Natural killer cell (primary cell): ENCODE results near the gene C16orf90. TPM values are rescaled to one million over a fixed set of nuclear protein-coding genes. Genes with fewer than 3 reads are reported as not detected.
"Not testable (repeated sequence)": the region's sequence is repeated elsewhere in the genome, so short reads cannot be mapped to it uniquely, and the experiment has no call there.

ENCODE experiments used
- ATAC-seq, 3 donors: fragments of 150-1000 bp in 2 of 3; fragments of 200-7000 bp in 1 of 3; cut with Tn5 transposase; 1 replicate in 1 of 3; 2 replicates in 2 of 3; pipeline ENCODE4 v1.10.0; 2021; ENCODE audit warnings: mild to moderate bottlenecking in 2 of 3, moderate library complexity in 2 of 3
- DNase-seq, 2 donors: peaks; one replicate each; pipeline versions ENCODE4 v3.0.0 to v3.0.0-alpha.2; 2013 to 2021; ENCODE audit warnings: mixed read lengths in 1 of 2
- H3K27ac ChIP-seq: one replicate; pipeline ENCODE4 v1.5.1; 2013; ENCODE audit warnings: mild to moderate bottlenecking, low read length
- H3K27me3 ChIP-seq: one replicate; pipeline ENCODE4 v1.6.1; 2013; ENCODE audit warnings: low read length; ENCODE audit not compliant: control insufficient read depth, insufficient read depth
- H3K36me3 ChIP-seq: one replicate; pipeline ENCODE4 v1.6.1; 2013; ENCODE audit warnings: low read length; ENCODE audit not compliant: control insufficient read depth, insufficient read depth
- H3K4me1 ChIP-seq: one replicate; pipeline ENCODE4 v1.6.1; 2013; ENCODE audit warnings: low read length; ENCODE audit not compliant: control insufficient read depth, insufficient read depth
- H3K4me3 ChIP-seq: one replicate; pipeline ENCODE4 v1.5.1; 2013; ENCODE audit warnings: low read length
- H3K9me3 ChIP-seq: one replicate; pipeline ENCODE4 v1.6.1; 2013; ENCODE audit warnings: low read length; ENCODE audit not compliant: control insufficient read depth, insufficient read depth
- H3K27ac Mint-ChIP-seq, 2 donors: one replicate each; pipeline ENCODE4 v1.8.0; 2022; ENCODE audit warnings: mild to moderate bottlenecking in 2 of 2, mixed read lengths in 2 of 2, moderate library complexity in 1 of 2
- H3K27me3 Mint-ChIP-seq, 2 donors: one replicate each; pipeline ENCODE4 v1.8.0; 2022; ENCODE audit warnings: low read depth in 2 of 2, mixed read lengths in 2 of 2
- H3K36me3 Mint-ChIP-seq: one replicate; pipeline ENCODE4 v1.8.0; 2022; ENCODE audit warnings: mixed read lengths
- H3K4me1 Mint-ChIP-seq, 2 donors: one replicate each; pipeline ENCODE4 v1.8.0; 2022; ENCODE audit warnings: mixed read lengths in 2 of 2
- H3K4me3 Mint-ChIP-seq: one replicate; pipeline ENCODE4 v1.8.0; 2022; ENCODE audit warnings: mild to moderate bottlenecking, moderate library complexity, mixed read lengths
- H3K9me3 Mint-ChIP-seq, 2 donors: one replicate each; pipeline ENCODE4 v1.8.0; 2022; ENCODE audit warnings: mixed read lengths in 2 of 2
- CTCF ChIP-seq: fragments of 200-600 bp; IDR thresholded peaks from one replicate; pipeline ENCODE4 v1.8.0; 2022; ENCODE audit warnings: antibody characterized with exemption
- WGBS: methylation state at CpG from one replicate; pipeline ENCODE4 v1.1.7; 2013; ENCODE audit warnings: missing lambda C conversion rate; ENCODE audit not compliant: insufficient coverage; 5-methylcytosine and 5-hydroxymethylcytosine counted together
- intact Hi-C: fragments of 100-400 bp; cut with micrococcal nuclease; formaldehyde crosslinking; loops from one replicate; pipeline ENCODE4 v1.14.2; 2022
- total RNA-seq, 4 donors: library from RNA; stranded (reverse); fragments of 120-200 nt in 1 of 4; gene quantifications; one replicate each; pipeline versions ENCODE4 v1.2.3 to v1.2.4, GENCODE V29; 2013 to 2022

Gene C16orf90
- total RNA-seq, 3 donors from 2014 or later (not counting 1 experiment from before 2014, with no cell fraction given), result not detected

- Mint-ChIP-seq H3K9me3 (no peaks in the 10 kb centered on the region), H3K4me1 (peaks cover 2 to 44% of the 10 kb centered on the region in 2 donors), H3K36me3 (no peaks in the 10 kb centered on the region), H3K27ac (no peak overlapping the region), H3K4me3 (no peak overlapping the region), H3K27me3 (no peaks in the 10 kb centered on the region)
- Histone ChIP-seq H3K4me1 (peaks cover 4% of the 10 kb centered on the region), H3K27me3 (no peaks in the 10 kb centered on the region), H3K27ac (no peak overlapping the region), H3K9me3 (no peaks in the 10 kb centered on the region), H3K36me3 (peaks cover 33% of the 10 kb centered on the region), H3K4me3 (no peak overlapping the region)
- WGBS, result 93% methylated on average over 11 of the region's 11 CpGs
- intact Hi-C loops, result no loop called here
- no peak for DNase-seq
- no peak for ATAC-seq
- no peak for TF ChIP-seq CTCF
Observed at GRCh38 chr16:3478242-3478925, 16.9 kb downstream of the C16orf90 start.

GRCh38 chr16:3476409-3476808 is 18.9 kb downstream of the C16orf90 start:
- WGBS, result 88% methylated on average over 1 of the region's 3 CpGs
- H3K27me3 Mint-ChIP-seq, result no peaks in the 10 kb centered on the region
- no peak overlapping the region for H3K27ac ChIP-seq
- peak overlapping the region; percentile 48 to 60 for H3K27ac Mint-ChIP-seq
- no peak overlapping the region for H3K4me3 ChIP-seq
- no peaks in the 10 kb centered on the region for H3K9me3 ChIP-seq
- H3K4me1 Mint-ChIP-seq, result peaks cover 12 to 45% of the 10 kb centered on the region in 2 donors
- no peak for TF ChIP-seq CTCF
- peaks cover 16% of the 10 kb centered on the region for H3K36me3 ChIP-seq
- intact Hi-C loops, result no loop called here
- no peak for DNase-seq
- no peaks in the 10 kb centered on the region for H3K36me3 Mint-ChIP-seq
- H3K4me1 ChIP-seq, result peaks cover 4% of the 10 kb centered on the region
- ATAC-seq, result no peak
- H3K27me3 ChIP-seq, result no peaks in the 10 kb centered on the region
- H3K4me3 Mint-ChIP-seq, result no peak overlapping the region
- no peaks in the 10 kb centered on the region for H3K9me3 Mint-ChIP-seq

GRCh38 chr16:3475604-3476375 is 19.5 kb downstream of the C16orf90 start:
- H3K9me3 ChIP-seq, result no peaks in the 10 kb centered on the region
- Mint-ChIP-seq H3K4me3 (no peak overlapping the region), H3K27ac (peak overlapping the region; percentile 46 to 60), H3K36me3 (no peaks in the 10 kb centered on the region), H3K9me3 (no peaks in the 10 kb centered on the region), H3K4me1 (peaks cover 12 to 47% of the 10 kb centered on the region in 2 donors), H3K27me3 (no peaks in the 10 kb centered on the region)
- H3K4me1 ChIP-seq, result peaks cover 4% of the 10 kb centered on the region
- H3K4me3 ChIP-seq, result no peak overlapping the region
- intact Hi-C loops, result no loop called here
- peaks cover 14% of the 10 kb centered on the region for H3K36me3 ChIP-seq
- ATAC-seq (no peak), DNase-seq (no peak)
- H3K27ac ChIP-seq, result no peak overlapping the region
- WGBS, result 94% methylated on average over 29 of the region's 29 CpGs
- H3K27me3 ChIP-seq, result no peaks in the 10 kb centered on the region
- TF ChIP-seq CTCF, result no peak

- peak overlapping the region; percentile 46 to 60 for H3K27ac Mint-ChIP-seq
- H3K4me1 ChIP-seq, H3K27me3 ChIP-seq, DNase-seq, H3K27me3 Mint-ChIP-seq, H3K4me3 ChIP-seq, intact Hi-C loops, ATAC-seq, H3K9me3 ChIP-seq, H3K9me3 Mint-ChIP-seq, H3K36me3 Mint-ChIP-seq, H3K27ac ChIP-seq, H3K4me3 Mint-ChIP-seq: not testable (repeated sequence)
- H3K36me3 ChIP-seq, result peaks cover 12% of the 10 kb centered on the region
- WGBS, result 100% methylated on average over 6 of the region's 7 CpGs
- peaks cover 12 to 50% of the 10 kb centered on the region in 2 donors for H3K4me1 Mint-ChIP-seq
Observed at GRCh38 chr16:3474870-3475269, 20.4 kb downstream of the C16orf90 start.
